ENCODE measurements around the gene ZNF778.

ZNF778 gene

DNA sequence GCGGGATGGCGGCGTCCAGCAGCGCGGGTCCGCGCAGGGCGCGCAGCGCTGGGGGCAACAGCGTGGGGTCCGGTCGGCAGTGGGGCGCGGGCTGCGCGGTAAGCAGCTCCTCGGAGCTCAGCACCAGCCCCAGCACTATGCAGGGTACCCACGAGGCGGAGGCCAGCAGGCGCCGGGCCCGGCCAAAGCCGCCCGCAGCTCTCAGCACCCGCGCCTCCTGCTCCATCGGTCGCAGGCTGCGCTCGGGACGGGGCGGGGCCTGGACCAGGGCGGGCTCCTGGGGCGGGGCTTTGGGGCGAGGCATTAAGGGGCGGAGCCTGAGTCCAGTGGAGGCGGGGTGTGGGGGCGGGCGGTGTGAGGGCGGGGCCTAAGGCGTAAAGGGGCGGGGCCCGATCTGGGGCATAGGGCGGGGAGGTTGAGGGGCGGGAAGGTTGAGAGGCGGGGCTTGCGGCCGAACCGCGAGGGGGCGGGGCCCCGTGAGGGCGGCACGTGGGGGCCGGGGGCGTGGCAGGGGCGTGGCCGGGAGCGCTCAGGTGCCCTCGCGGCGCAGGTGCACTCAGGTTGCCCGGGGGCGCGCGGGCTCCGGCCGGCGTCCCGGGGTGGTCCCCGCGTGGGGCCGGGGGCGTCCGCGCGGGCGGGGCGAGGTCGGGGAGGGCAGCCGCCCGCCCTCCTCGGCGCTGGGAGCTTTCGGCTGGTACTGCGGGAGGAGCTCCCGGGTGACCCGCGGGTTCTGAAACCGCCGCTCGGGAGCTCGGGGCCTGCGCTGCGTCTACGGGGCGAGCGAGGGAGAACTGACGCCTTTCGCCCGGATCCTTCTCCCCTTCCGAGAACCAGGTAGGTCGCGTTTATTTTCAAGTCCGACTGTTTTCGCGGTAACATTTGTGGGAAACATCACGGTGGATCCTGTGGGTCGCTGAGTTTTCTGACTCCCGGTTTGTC, 15.8 kb upstream of the ZNF778 start:
- TF ChIP-seq, protein P1, sequence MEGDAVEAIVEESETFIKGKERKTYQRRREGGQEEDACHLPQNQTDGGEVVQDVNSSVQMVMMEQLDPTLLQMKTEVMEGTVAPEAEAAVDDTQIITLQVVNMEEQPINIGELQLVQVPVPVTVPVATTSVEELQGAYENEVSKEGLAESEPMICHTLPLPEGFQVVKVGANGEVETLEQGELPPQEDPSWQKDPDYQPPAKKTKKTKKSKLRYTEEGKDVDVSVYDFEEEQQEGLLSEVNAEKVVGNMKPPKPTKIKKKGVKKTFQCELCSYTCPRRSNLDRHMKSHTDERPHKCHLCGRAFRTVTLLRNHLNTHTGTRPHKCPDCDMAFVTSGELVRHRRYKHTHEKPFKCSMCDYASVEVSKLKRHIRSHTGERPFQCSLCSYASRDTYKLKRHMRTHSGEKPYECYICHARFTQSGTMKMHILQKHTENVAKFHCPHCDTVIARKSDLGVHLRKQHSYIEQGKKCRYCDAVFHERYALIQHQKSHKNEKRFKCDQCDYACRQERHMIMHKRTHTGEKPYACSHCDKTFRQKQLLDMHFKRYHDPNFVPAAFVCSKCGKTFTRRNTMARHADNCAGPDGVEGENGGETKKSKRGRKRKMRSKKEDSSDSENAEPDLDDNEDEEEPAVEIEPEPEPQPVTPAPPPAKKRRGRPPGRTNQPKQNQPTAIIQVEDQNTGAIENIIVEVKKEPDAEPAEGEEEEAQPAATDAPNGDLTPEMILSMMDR (IDR thresholded peaks at IDR 0.05; ENCODE audit: low read depth, low read length, missing control alignments) = no peak
- peak; percentile 5 for DNase-seq (ENCODE audit: extremely low read depth, low read depth)
- H3K4me3 ChIP-seq (replicated peaks; ENCODE audit: low read depth, low read length) = no peak overlapping the region

DNA sequence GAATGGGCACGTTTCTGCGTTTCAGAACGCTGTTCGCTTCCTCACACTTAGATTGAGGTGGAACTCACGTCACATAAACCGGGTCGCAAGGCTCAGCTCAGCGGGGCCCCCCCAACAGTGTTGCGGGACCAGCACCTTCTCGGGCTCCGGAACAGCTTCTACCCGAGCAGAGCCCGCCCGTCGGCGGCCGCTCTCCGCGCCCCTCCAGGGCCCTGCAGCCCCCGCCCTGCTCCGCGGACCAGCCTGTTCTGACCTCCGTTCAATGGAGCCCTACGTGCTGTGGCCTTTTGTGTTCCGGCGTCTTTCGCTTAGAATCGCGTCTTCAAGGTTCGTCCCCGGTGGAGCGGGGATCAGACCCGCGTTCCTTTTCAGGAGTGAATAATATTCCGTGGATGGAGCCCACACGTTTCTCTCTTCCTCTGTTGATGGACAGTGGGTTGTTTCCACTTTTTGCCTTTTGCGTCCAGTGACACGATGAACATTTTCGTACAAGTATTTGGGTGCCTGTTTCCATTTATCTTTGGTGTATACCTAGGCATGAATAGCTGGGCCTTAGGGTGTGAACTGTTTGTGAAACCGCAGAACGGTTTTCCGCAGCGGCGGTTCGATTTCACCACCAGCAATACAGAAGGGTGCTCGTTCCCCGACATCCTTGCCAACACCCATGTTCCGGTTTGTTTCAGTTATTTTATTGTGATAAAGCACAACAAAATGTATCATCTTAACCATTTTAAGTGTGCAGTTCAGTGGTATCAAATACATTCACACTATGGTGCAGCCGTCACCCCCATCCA, 14.9 kb upstream of the ZNF778 start:
- DNase-seq (ENCODE audit: extremely low read depth, low read depth) = no peak
- H3K4me3 ChIP-seq (replicated peaks; ENCODE audit: low read depth, low read length) = no peak overlapping the region
- TF ChIP-seq, protein P1 (IDR thresholded peaks at IDR 0.05; ENCODE audit: low read depth, low read length, missing control alignments) = no peak

DNA sequence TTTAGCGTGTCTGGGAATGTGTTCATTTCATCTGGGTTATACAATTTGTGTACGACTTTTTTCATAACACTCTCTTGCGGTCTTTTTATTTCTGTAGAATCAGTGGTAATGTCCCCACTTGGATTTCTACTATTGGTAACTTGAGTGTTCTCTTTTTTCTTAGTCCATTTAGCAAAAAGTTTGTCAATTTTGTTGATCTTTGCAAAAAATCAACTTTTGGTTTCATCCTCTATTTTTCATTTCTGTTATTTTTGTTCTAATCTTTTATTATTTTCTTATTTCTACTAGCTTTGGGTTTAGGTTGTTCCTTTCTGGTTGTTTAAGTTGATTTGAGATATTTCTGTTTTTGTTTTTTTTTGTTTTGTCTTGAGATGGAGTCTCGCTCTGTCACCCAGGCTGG, 9.5 kb upstream of the ZNF778 start:
- no peak for DNase-seq (ENCODE audit: extremely low read depth, low read depth)
- no peak overlapping the region for H3K4me3 ChIP-seq (replicated peaks; ENCODE audit: low read depth, low read length)
- TF ChIP-seq, protein P1 (IDR thresholded peaks at IDR 0.05; ENCODE audit: low read depth, low read length, missing control alignments) = no peak

DNA sequence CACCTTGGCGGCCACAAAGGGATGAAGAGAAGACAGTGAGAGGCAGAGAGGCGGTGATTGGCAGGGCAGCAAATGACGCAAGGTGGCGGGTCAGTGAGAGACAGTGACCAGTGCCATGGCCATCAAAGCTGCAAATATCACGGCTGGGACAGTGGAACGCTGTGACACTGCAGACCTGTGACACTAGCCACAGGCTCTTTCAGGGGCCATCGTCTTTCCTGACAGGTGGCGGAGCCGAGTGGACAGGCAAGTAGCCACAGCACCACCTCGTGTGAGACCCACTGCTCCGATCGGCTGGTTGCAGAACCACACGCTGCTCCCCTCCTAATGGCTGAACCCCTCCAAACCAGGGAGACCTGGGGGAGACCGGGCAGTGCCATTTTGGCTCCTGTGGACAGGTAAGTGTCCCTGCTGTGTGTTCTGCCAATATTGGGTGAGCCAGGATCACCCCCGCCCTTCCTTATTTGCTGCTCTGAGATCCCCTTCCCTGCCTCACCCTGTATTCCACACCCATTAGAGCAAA, 7.9 kb upstream of the ZNF778 start:
- TF ChIP-seq, protein P1 (IDR thresholded peaks at IDR 0.05; ENCODE audit: low read depth, low read length, missing control alignments) = no peak
- H3K4me3 ChIP-seq (replicated peaks; ENCODE audit: low read depth, low read length) = no peak overlapping the region
- no peak for DNase-seq (ENCODE audit: extremely low read depth, low read depth)

DNA sequence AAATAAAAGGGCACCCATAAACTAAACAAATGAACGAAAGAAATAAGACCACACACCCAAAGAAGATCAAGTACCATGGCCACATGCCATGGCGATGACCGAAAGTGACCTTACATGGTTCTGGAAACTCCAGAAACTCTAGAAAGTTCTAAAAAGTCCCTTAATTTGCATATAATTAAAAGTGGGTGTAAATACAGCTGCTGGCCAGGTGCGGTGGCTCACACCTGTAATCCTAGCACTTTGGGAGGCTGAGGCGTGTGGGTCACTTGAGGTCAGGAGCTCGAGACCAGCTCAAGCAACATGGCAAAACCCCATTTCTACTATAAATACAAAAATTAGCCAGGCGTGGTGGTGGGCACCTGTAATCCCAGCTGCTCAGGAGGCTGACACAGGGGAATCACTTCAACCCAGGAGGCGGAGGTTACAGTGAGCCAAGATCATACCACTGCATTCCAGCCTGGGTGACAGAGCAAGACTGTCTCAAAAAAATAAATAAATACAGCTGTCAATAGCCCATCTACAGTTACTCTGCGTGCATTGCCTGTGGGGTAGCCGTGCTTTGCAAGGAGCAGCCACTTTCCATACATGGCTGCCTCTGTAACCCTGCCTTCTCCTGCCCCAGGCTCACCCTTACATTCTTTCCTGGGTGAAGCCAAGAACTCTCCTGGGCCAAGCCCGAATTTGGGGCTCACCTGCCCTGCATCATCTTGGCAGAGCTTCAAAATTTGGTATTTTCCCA, 7.2 kb upstream of the ZNF778 start:
- no peak for DNase-seq (ENCODE audit: extremely low read depth, low read depth)
- H3K4me3 ChIP-seq (replicated peaks; ENCODE audit: low read depth, low read length) = no peak overlapping the region
- TF ChIP-seq, protein P1 (IDR thresholded peaks at IDR 0.05; ENCODE audit: low read depth, low read length, missing control alignments) = no peak

DNA sequence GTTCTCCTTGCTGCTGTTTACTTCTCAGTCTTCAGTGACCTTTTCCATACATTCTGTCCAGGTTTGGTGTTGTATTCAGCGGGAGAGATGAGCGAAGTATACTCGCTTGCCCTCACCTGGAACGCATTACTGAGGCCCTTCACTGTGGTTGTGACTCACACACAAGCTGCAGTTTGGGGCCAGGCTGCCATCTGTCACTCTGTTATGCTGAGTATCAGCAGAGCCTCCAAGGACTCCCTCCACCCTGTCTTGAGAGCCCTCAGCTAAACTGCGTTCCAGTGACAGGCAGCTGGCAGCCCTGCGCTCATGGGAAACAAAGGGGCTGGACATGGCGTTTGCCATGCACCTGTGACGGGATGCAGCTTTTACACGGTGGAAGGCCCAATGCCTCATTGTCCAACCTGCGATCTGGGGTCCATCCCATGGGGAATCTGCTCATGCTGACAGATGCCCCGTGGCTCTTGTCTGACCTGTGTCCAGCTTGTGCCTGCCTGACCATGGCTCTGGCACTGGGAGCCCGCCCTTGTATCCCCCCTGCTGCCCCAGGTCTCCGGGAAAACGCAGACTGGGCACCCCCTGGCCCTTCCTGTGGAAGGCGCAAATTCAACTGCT, 6.5 kb upstream of the ZNF778 start:
- no peak overlapping the region for H3K4me3 ChIP-seq (replicated peaks; ENCODE audit: low read depth, low read length)
- DNase-seq (ENCODE audit: extremely low read depth, low read depth) = peak; percentile 69
- TF ChIP-seq, protein P1 (IDR thresholded peaks at IDR 0.05; ENCODE audit: low read depth, low read length, missing control alignments) = no peak
